CD8-positive, alpha-beta memory T cell (primary cell): ENCODE measurements around the gene NPL. TPM values are rescaled to one million over a fixed set of nuclear protein-coding genes. Genes with fewer than 3 reads are reported as not detected.

Source experiments
- polyA plus RNA-seq: library from polyadenylated mRNA; unstranded; fragments of 300-500 nt; fragmentation: Illumina TruSeq; gene quantifications from one replicate; pipeline ENCODE4 v1.2.3, GENCODE V29; 2021
- total RNA-seq, 2 experiments: library from RNA; stranded (reverse); gene quantifications; one replicate each; pipeline ENCODE4 v1.2.3, GENCODE V29; 2021

The NPL gene
- total and polyA plus RNA-seq, 3 experiments from 2014 or later = 8.5 to 12.3 (median 9.3) TPM

Other genes starting within 250 kb of the NPL start
- gene RNASEL, start 200.5 kb upstream of the NPL start, total RNA-seq = 1 to 10 TPM; 5.3 to 5.6 TPM
- 8.7 TPM for gene RNASEL, start 200.5 kb upstream of the NPL start, polyA plus RNA-seq
- gene RGS16, start 185.4 kb upstream of the NPL start, total RNA-seq = 10 to 100 TPM; 58.9 to 59.9 TPM
- gene RGS16, start 185.4 kb upstream of the NPL start, polyA plus RNA-seq = 0.21 TPM
- not detected for gene RGS8, start 105.2 kb upstream of the NPL start, total RNA-seq
- not detected for gene RGS8, start 105.2 kb upstream of the NPL start, polyA plus RNA-seq
- 100 to 1,000 TPM; 342 to 353 TPM for gene DHX9, start 49.6 kb downstream of the NPL start, total RNA-seq
- 115 TPM for gene DHX9, start 49.6 kb downstream of the NPL start, polyA plus RNA-seq
- not detected for gene SHCBP1L, start 163.4 kb downstream of the NPL start, total RNA-seq
- not detected for gene SHCBP1L, start 163.4 kb downstream of the NPL start, polyA plus RNA-seq
- gene LAMC1, start 233.6 kb downstream of the NPL start, total RNA-seq = under 1 TPM; 0.33 to 0.58 TPM
- gene LAMC1, start 233.6 kb downstream of the NPL start, polyA plus RNA-seq = not detected